ENCODE data around the gene GRM4. TPM values are rescaled to one million over a fixed set of nuclear protein-coding genes. Genes with fewer than 3 reads are reported as not detected.

Gene GRM4
- total RNA-seq, 1 experiment from 2014 or later = 5.6 TPM

- Histone ChIP-seq H4K91ac (ENCODE audit: insufficient read length, low read depth, low read length) (no peak overlapping the region), H2AFZ (ENCODE audit: low read length) (no peak overlapping the region), H3K4me1 (ENCODE audit: insufficient read depth, low read length) (no peaks in the 10 kb centered on the region), H3K4me2 (ENCODE audit: insufficient read depth, insufficient read length, low read length) (no peak overlapping the region), H3T11ph (ENCODE audit: low read length) (no peak overlapping the region), H2BK15ac (ENCODE audit: low read depth, low read length) (no peak overlapping the region), H4K5ac (ENCODE audit: insufficient read length, low read depth, low read length) (no peak overlapping the region), H2AK5ac (ENCODE audit: insufficient read length, low read length) (no peak overlapping the region), H2BK120ac (ENCODE audit: low read depth, low read length, poor library complexity, severe bottlenecking) (no peak overlapping the region), H3K56ac (ENCODE audit: insufficient read length, low read depth, low read length) (no peak overlapping the region), H2BK20ac (ENCODE audit: low read depth, low read length, poor library complexity, severe bottlenecking) (no peak overlapping the region), H3K4ac (ENCODE audit: low read depth, low read length) (no peak overlapping the region), H2BK5ac (ENCODE audit: insufficient read length, low read length) (no peak overlapping the region), H3K79me1 (ENCODE audit: insufficient read depth, low read depth, low read length, poor library complexity, severe bottlenecking) (no peaks in the 10 kb centered on the region), H3K18ac (ENCODE audit: insufficient read length, low read depth, low read length) (no peak overlapping the region), H3K14ac (ENCODE audit: insufficient read depth, low read length) (no peak overlapping the region), H4K8ac (replicated peaks; ENCODE audit: insufficient read length, low read depth, low read length) (no peak overlapping the region), H3K27me3 (ENCODE audit: insufficient read depth, low read length) (peaks cover 3% of the 10 kb centered on the region), H2BK12ac (ENCODE audit: insufficient read length, low read depth, low read length) (no peak overlapping the region), H3K23me2 (ENCODE audit: insufficient read length, low read depth, low read length, poor library complexity, severe bottlenecking) (no peaks in the 10 kb centered on the region), H3K9me3 (ENCODE audit: control insufficient read depth, low read depth, low read length) (no peaks in the 10 kb centered on the region), H3K23ac (ENCODE audit: insufficient read length, low read depth, low read length) (no peak overlapping the region), H4K20me1 (ENCODE audit: control insufficient read depth, insufficient read depth, insufficient read length) (no peaks in the 10 kb centered on the region), H3K27ac (ENCODE audit: insufficient read length, low read depth, low read length) (no peak overlapping the region), H3K79me2 (ENCODE audit: insufficient read depth, low read length) (no peaks in the 10 kb centered on the region), H3K9ac (ENCODE audit: extremely low read depth, insufficient read length, low read length) (no peak overlapping the region)
- Mint-ChIP-seq H3K4me3 (no peak overlapping the region), H3K9me3 (no peaks in the 10 kb centered on the region; a peak in 2 of 5 replicates), H3K27me3 (ENCODE audit: low read depth) (peaks cover 65% of the 10 kb centered on the region), H3K27ac (no peak overlapping the region), H3K4me1 (peaks cover 10 to 19% of the 10 kb centered on the region in 2 experiments), H3K36me3 (ENCODE audit: insufficient read depth in 1 of 3, low read depth in 3 of 3) (no peaks in the 10 kb centered on the region)
- no CpG with 5 or more reads among the region's 1 CpG for WGBS (ENCODE audit: extremely low coverage, insufficient read length, low lambda C conversion rate)
- DNase-seq = no peak
- TF ChIP-seq, protein P1, sequence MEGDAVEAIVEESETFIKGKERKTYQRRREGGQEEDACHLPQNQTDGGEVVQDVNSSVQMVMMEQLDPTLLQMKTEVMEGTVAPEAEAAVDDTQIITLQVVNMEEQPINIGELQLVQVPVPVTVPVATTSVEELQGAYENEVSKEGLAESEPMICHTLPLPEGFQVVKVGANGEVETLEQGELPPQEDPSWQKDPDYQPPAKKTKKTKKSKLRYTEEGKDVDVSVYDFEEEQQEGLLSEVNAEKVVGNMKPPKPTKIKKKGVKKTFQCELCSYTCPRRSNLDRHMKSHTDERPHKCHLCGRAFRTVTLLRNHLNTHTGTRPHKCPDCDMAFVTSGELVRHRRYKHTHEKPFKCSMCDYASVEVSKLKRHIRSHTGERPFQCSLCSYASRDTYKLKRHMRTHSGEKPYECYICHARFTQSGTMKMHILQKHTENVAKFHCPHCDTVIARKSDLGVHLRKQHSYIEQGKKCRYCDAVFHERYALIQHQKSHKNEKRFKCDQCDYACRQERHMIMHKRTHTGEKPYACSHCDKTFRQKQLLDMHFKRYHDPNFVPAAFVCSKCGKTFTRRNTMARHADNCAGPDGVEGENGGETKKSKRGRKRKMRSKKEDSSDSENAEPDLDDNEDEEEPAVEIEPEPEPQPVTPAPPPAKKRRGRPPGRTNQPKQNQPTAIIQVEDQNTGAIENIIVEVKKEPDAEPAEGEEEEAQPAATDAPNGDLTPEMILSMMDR (conservative IDR thresholded peaks at IDR 0.05) = no peak
Observed at GRCh38 chr6:33997265-33997664, 148.6 kb downstream of the GRM4 start.

Measured in H9 (cell line).